Measurements from ENCODE around the gene LST1. TPM values are rescaled to one million over a fixed set of nuclear protein-coding genes. Genes with fewer than 3 reads are reported as not detected.

LST1 gene
- total and polyA plus RNA-seq, 2 of the 8 experiments (the other 6 are each of a cell fraction or from before 2014, with no cell fraction given), result not detected

DNA sequence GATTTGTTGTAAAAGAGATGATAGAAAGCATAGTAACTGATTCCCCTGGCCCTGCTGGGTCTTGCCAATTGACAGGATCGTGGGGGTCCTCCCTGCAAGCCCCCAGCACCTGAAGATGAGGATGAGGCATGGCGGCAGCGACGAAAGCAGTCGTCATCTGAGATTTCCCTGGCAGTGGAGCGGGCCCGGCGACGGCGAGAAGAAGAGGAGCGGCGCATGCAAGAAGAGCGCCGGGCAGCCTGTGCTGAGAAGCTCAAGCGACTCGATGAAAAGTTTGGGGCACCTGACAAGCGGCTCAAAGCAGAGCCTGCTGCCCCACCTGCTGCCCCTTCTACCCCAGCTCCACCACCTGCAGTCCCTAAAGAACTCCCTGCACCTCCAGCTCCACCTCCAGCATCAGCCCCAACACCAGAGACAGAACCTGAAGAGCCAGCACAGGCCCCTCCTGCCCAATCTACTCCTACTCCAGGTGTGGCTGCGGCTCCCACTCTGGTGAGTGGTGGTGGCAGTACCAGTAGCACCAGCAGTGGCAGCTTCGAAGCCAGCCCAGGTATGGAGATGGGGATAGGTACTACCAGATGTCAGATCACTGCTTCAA, 41.7 kb downstream of the LST1 start:
- H2BK15ac ChIP-seq (ENCODE audit: low read length), result no peak overlapping the region
- ChIA-PET POLR2A (ENCODE audit: partially characterized antibody) (interaction anchor here (0.7 to 34.9 kb wide), 11 partner anchors 10 to 268 kb away, joined by 3 to 883 read pairs (median 4); partner anchors contain the start of genes AIF1, APOM, BAG6 and C6orf47), CTCF (ENCODE audit: partially characterized antibody) (interaction anchor here (0.8 to 3.2 kb wide), 6 partner anchors 10 to 77 kb away, joined by 3 to 10 read pairs (median 4); partner anchors contain the start of gene LST1)
- no peak overlapping the region for H2BK120ac ChIP-seq (replicated peaks; ENCODE audit: low read depth, low read length)
- FAIRE-seq (no peak), DNase-seq (ENCODE audit: low read depth in 1 of 2, low spot score in 2 of 2) (no peak)
- no peaks in the 10 kb centered on the region for H3K4me1 ChIP-seq (replicated peaks in 1 of 4; ENCODE audit: control insufficient read depth in 3 of 4, insufficient read depth in 4 of 4, low read length in 3 of 4)
- H3K4ac ChIP-seq (replicated peaks; ENCODE audit: insufficient read length, low read depth, low read length), result no peak overlapping the region
- WGBS, 2 experiments (ENCODE audit: extremely low coverage in 1 of 2, insufficient coverage in 1 of 2, insufficient read length in 1 of 2, insufficient replicate concordance in 2 of 2, low coverage in 1 of 2, low lambda C conversion rate in 2 of 2, missing lambda C conversion rate in 1 of 2), result 96% methylated on average over 19 of the region's 19 CpGs; no CpG with 5 or more reads in 1 of the 2 experiments
- no peak overlapping the region for H2BK5ac ChIP-seq (ENCODE audit: low read depth, low read length)
- no peak overlapping the region for H2AFZ ChIP-seq (ENCODE audit: low read length)
- H3K18ac ChIP-seq (ENCODE audit: extremely low read depth, low read length), result no peak overlapping the region
- H4K91ac ChIP-seq (replicated peaks; ENCODE audit: insufficient read length, low read length), result no peak overlapping the region
- H3K27me3 ChIP-seq (replicated peaks in 1 of 4; ENCODE audit: control insufficient read depth in 3 of 4, extremely low read depth in 1 of 4, insufficient read depth in 3 of 4, low read length in 3 of 4), result no peaks in the 10 kb centered on the region
- TF ChIP-seq YY1 (IDR thresholded peaks at IDR 0.05; ENCODE audit: low read depth, low read length) (no peak), ATF2 (IDR thresholded peaks at IDR 0.05; ENCODE audit: low read length) (no peak), SP4 (IDR thresholded peaks at IDR 0.05; ENCODE audit: low read length) (no peak), CHD2 (IDR thresholded peaks at IDR 0.05; ENCODE audit: low read length) (no peak), POLR2A (IDR thresholded peaks at IDR 0.05; ENCODE audit: control extremely low read depth in 1 of 2, low read depth in 2 of 2, low read length in 2 of 2) (0 out of 3 replicates have a peak, but pooled peaks of 1 of the 2 experiments have one; percentile 21), RAD21 (IDR thresholded peaks at IDR 0.05 in 1 of 2, conservative IDR thresholded peaks at IDR 0.05 in 1 of 2; ENCODE audit: low read depth in 2 of 2, low read length in 2 of 2) (no peak)
- TF ChIP-seq, protein P1, sequence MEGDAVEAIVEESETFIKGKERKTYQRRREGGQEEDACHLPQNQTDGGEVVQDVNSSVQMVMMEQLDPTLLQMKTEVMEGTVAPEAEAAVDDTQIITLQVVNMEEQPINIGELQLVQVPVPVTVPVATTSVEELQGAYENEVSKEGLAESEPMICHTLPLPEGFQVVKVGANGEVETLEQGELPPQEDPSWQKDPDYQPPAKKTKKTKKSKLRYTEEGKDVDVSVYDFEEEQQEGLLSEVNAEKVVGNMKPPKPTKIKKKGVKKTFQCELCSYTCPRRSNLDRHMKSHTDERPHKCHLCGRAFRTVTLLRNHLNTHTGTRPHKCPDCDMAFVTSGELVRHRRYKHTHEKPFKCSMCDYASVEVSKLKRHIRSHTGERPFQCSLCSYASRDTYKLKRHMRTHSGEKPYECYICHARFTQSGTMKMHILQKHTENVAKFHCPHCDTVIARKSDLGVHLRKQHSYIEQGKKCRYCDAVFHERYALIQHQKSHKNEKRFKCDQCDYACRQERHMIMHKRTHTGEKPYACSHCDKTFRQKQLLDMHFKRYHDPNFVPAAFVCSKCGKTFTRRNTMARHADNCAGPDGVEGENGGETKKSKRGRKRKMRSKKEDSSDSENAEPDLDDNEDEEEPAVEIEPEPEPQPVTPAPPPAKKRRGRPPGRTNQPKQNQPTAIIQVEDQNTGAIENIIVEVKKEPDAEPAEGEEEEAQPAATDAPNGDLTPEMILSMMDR (IDR thresholded peaks at IDR 0.05; ENCODE audit: control extremely low read depth in 1 of 3, insufficient read depth in 1 of 3, low read depth in 1 of 3, low read length in 3 of 3), result no peak
- H3K23ac ChIP-seq (ENCODE audit: insufficient read length), result no peak overlapping the region
- H3K56ac ChIP-seq (replicated peaks; ENCODE audit: insufficient read length, low read depth, low read length), result no peak overlapping the region
- no peak overlapping the region for H4K5ac ChIP-seq (ENCODE audit: insufficient read length, low read depth, low read length)
- no peak overlapping the region for H2BK12ac ChIP-seq (ENCODE audit: low read depth, low read length)
- no peaks in the 10 kb centered on the region for H3K9me3 ChIP-seq (ENCODE audit: insufficient read depth in 2 of 2, low read depth in 1 of 2, low read length in 1 of 2)
- peaks cover 8 to 28% of the 10 kb centered on the region in 2 experiments for H3K79me2 ChIP-seq (ENCODE audit: control insufficient read depth in 1 of 2, insufficient read depth in 2 of 2, low read length in 2 of 2)
- H3K23me2 ChIP-seq (ENCODE audit: low read depth, low read length), result no peaks in the 10 kb centered on the region
- peaks cover 12 to 26% of the 10 kb centered on the region in 2 experiments for H4K20me1 ChIP-seq (replicated peaks in 1 of 2; ENCODE audit: control insufficient read depth in 1 of 2, insufficient read depth in 2 of 2, low read length in 2 of 2)
- peak overlapping the region; percentile 8 for H4K8ac ChIP-seq (ENCODE audit: extremely low read depth, insufficient read depth, low read length)
- H2BK20ac ChIP-seq (ENCODE audit: low read length), result no peak overlapping the region
- H3K79me1 ChIP-seq (ENCODE audit: low read depth, low read length), result peaks cover 21% of the 10 kb centered on the region; the same call in 1 of the 2 replicates
- no peak overlapping the region for H3K4me3 ChIP-seq (ENCODE audit: extremely low read depth in 1 of 4, insufficient read depth in 2 of 4, low read depth in 3 of 4, low read length in 4 of 4)
- H3K14ac ChIP-seq (ENCODE audit: insufficient read length), result no peak overlapping the region
- H3K4me2 ChIP-seq (ENCODE audit: insufficient read depth in 1 of 2, low read depth in 2 of 2, low read length in 2 of 2), result no peak overlapping the region
- H2AK5ac ChIP-seq (ENCODE audit: low read depth, low read length), result no peak overlapping the region
- no peak overlapping the region for H3K9ac ChIP-seq (replicated peaks in 1 of 4; ENCODE audit: extremely low read depth in 1 of 4, low read depth in 3 of 4, low read length in 3 of 4)
- peaks cover 82 to 100% (median 95%) of the 10 kb centered on the region in 4 experiments for H3K36me3 ChIP-seq (ENCODE audit: control insufficient read depth in 2 of 4, insufficient read depth in 4 of 4, low read length in 3 of 4)
- H3K27ac ChIP-seq (ENCODE audit: low read depth, low read length), result no peak overlapping the region
